Sigmoid colon (tissue), 4 donors: Measurements from ENCODE around the gene WDR37.

Experiments used
- EP300 ChIP-seq, 4 donors: sonication (generic); formaldehyde crosslinking; IDR thresholded peaks; one replicate each; pipeline ENCODE4 v1.6.1; 2017; ENCODE audit warnings: antibody characterized with exemption in 4 of 4
- POLR2A ChIP-seq, 2 donors: fragments of 450-650 bp; IDR thresholded peaks; one replicate each; pipeline ENCODE4 v1.6.1; 2016; ENCODE audit warnings: antibody characterized with exemption in 2 of 2, mild to moderate bottlenecking in 2 of 2, moderate library complexity in 2 of 2
- POLR2AphosphoS5 ChIP-seq, 4 donors: sonication (generic); formaldehyde crosslinking; IDR thresholded peaks; one replicate each; pipeline ENCODE4 v1.6.1; 2017; ENCODE audit warnings: antibody characterized with exemption in 4 of 4
- TF ChIP-seq, protein P1 (sequence below), 4 experiments: fragments of 450-650 bp in 3 of 4; fragments of 200-600 bp in 1 of 4; IDR thresholded peaks; one replicate each; pipeline ENCODE4 v1.5.1; 2016 to 2019; ENCODE audit warnings: antibody characterized with exemption in 4 of 4, mild to moderate bottlenecking in 3 of 4, moderate library complexity in 2 of 4

DNA sequence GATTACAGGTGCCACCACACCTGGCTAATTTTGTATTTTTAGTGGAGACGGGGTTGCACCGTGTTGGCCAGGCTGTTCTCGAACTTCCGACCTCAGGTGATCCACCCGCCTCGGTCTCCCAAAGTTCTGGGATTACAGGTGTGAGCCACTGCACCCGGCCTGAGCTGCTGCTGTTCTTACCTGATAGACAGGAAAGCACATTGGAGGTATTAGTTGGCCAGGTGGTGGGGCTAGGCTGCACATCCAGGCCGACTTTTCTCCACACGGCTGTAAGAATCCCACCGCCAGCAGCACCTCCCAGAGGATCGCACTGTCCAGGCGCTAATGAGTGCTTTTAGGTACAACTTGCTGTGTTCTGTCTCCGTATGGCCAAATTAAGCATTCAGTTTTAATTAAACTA is 112.6 kb downstream of the WDR37 start:
- TF ChIP-seq, protein P1, sequence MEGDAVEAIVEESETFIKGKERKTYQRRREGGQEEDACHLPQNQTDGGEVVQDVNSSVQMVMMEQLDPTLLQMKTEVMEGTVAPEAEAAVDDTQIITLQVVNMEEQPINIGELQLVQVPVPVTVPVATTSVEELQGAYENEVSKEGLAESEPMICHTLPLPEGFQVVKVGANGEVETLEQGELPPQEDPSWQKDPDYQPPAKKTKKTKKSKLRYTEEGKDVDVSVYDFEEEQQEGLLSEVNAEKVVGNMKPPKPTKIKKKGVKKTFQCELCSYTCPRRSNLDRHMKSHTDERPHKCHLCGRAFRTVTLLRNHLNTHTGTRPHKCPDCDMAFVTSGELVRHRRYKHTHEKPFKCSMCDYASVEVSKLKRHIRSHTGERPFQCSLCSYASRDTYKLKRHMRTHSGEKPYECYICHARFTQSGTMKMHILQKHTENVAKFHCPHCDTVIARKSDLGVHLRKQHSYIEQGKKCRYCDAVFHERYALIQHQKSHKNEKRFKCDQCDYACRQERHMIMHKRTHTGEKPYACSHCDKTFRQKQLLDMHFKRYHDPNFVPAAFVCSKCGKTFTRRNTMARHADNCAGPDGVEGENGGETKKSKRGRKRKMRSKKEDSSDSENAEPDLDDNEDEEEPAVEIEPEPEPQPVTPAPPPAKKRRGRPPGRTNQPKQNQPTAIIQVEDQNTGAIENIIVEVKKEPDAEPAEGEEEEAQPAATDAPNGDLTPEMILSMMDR (IDR thresholded peaks at IDR 0.05) = no peak
- TF ChIP-seq POLR2AphosphoS5 (IDR thresholded peaks at IDR 0.05) (no peak), POLR2A (IDR thresholded peaks at IDR 0.05) (no peak), EP300 (IDR thresholded peaks at IDR 0.05) (no peak)
